Testis (tissue), 3 donors: ENCODE measurements around the gene MTG2. TPM values are rescaled to one million over a fixed set of nuclear protein-coding genes. Genes with fewer than 3 reads are reported as not detected.
A peak's percentile ranks its signal among the peaks of the same experiment; 100 is the strongest.

Source experiments
- DNase-seq: peaks from one replicate; pipeline ENCODE4 v3.0.0-alpha.2; 2019
- H3K27ac ChIP-seq, 2 donors: fragments of 200-600 bp; sonication (generic); one replicate each; pipeline ENCODE4 v1.5.1; 2019
- H3K27me3 ChIP-seq: fragments of 200-600 bp; sonication (generic); one replicate; pipeline ENCODE4 v1.5.1; 2019
- H3K36me3 ChIP-seq: fragments of 200-600 bp; sonication (generic); one replicate; pipeline ENCODE4 v1.5.1; 2017; ENCODE audit warnings: low read depth; ENCODE audit errors: missing control alignments
- H3K4me1 ChIP-seq: fragments of 200-600 bp; sonication (generic); one replicate; pipeline ENCODE4 v1.5.1; 2019
- H3K4me3 ChIP-seq, 2 donors: fragments of 200-600 bp; sonication (generic); one replicate each; pipeline ENCODE4 v1.5.1; 2017 to 2019
- H3K9me3 ChIP-seq: fragments of 200-600 bp; sonication (generic); one replicate; pipeline ENCODE4 v1.5.1; 2017
- CTCF ChIP-seq, 3 experiments: fragments of 450-650 bp in 2 of 3; fragments of 200-600 bp in 1 of 3; sonication (generic) in 1 of 3; IDR thresholded peaks; one replicate each; pipeline ENCODE4 v1.5.1; 2016 to 2019; ENCODE audit warnings: antibody characterized with exemption in 3 of 3, mild to moderate bottlenecking in 2 of 3, moderate library complexity in 1 of 3
- POLR2A ChIP-seq: fragments of 450-650 bp; IDR thresholded peaks from one replicate; pipeline ENCODE4 v1.6.1; 2017; ENCODE audit warnings: antibody characterized with exemption, mild to moderate bottlenecking, moderate library complexity
- WGBS, 2 donors: methylation state at CpG; one replicate each; pipeline ENCODE4 v1.1.5; 2018; 5-methylcytosine and 5-hydroxymethylcytosine counted together
- intact Hi-C: fragments of 100-400 bp; cut with DNase I; formaldehyde crosslinking; loops from one replicate; pipeline ENCODE4 v1.15.1; 2023; ENCODE audit warnings: low total_unique reads
- polyA plus RNA-seq: library from polyadenylated mRNA; stranded (reverse); fragments of 350-450 nt; fragmentation: Illumina TruSeq; extraction: RNeasy Lipid Tissue Mini Kit (QIAGEN cat#74804); gene quantifications from one replicate; pipeline ENCODE4 v1.2.3, GENCODE V29; 2014; ENCODE audit warnings: low read depth, low replicate concordance; ENCODE audit not compliant: insufficient read depth
- total RNA-seq, 2 donors: library from RNA; depleted of rRNA; stranded (reverse); fragments of >200 nt; gene quantifications; one replicate each; pipeline ENCODE4 v1.2.3, GENCODE V29; 2016

The MTG2 gene
- total and polyA plus RNA-seq, 3 donors from 2014 or later: 53.3 to 76.8 (median 61.9) TPM

- Histone ChIP-seq H3K36me3 (no peaks in the 10 kb centered on the region), H3K27ac (no peak overlapping the region), H3K4me1 (peaks cover 7% of the 10 kb centered on the region), H3K4me3 (no peak overlapping the region), H3K27me3 (no peaks in the 10 kb centered on the region), H3K9me3 (no peaks in the 10 kb centered on the region)
- TF ChIP-seq CTCF (IDR thresholded peaks at IDR 0.05) (no peak), POLR2A (no peak)
- intact Hi-C loops: no loop called here
- DNase-seq: no peak
- WGBS, 2 donors: 87 to 92% methylated on average over 29 of the region's 29 CpGs
These were observed 27.2 kb upstream of the MTG2 start for GRCh38 chr20:62155428-62156253.

- intact Hi-C loops: no loop called here
- DNase-seq: no peak
- Histone ChIP-seq H3K4me3 (no peak overlapping the region), H3K9me3 (no peaks in the 10 kb centered on the region), H3K36me3 (no peaks in the 10 kb centered on the region), H3K4me1 (peaks cover 6% of the 10 kb centered on the region), H3K27me3 (no peaks in the 10 kb centered on the region), H3K27ac (no peak overlapping the region)
- WGBS, 2 donors: 80 to 83% methylated on average over 3 of the region's 3 CpGs
- TF ChIP-seq CTCF (IDR thresholded peaks at IDR 0.05): no peak
These were observed 26.6 kb upstream of the MTG2 start for GRCh38 chr20:62156254-62156556.

DNA sequence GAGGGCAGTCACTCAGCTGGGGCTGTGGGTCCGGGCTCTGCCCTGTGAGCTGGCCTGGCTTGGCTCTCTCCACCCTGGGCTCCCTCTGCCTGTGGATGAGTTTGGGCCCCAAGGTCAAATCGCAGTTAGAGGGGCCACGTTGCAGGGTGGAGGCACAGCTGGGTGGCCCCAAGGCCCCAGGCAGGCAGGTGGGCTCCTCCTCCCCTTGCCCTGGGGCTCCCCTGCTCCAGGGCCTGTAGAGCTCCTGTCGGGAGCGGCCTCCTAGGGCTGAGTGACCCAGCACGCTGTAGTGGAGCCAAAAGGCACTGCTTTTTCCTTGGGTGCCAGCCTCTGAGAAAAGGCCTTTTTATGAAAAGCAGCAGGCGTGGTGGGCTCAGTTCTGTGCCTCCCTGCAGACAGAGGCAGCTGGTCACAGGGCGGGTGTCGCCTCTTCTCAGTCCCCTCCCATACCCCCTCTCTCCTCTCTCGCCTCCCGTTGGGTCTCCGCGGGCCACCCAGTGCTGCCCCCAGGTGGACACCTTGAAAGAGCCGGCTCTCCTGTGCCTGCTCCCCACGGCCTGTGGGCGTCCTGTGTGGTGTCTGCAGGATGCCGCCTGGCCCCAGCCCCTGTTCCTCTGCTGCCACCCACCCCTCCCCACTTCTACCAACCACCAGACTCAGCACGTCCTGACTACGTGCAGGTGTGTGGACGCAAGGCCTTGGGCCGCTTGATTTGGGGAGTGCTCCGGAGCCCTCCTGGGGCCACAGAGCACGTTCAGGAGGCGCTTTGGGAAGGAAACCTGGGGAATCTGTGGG, 26.0 kb upstream of the MTG2 start:
- DNase-seq: peak; percentile 68
- no peak overlapping the region for H3K4me3 ChIP-seq
- intact Hi-C loops: no loop called here
- 53 to 81% methylated on average over 9 to 24 of the region's 24 CpGs for WGBS, 2 donors
- peak; percentile 49 to 73 (median 55) for TF ChIP-seq CTCF (IDR thresholded peaks at IDR 0.05)
- no peak for TF ChIP-seq POLR2A
- H3K36me3 ChIP-seq: no peaks in the 10 kb centered on the region
- no peaks in the 10 kb centered on the region for H3K9me3 ChIP-seq
- H3K27me3 ChIP-seq: no peaks in the 10 kb centered on the region
- peaks cover 6% of the 10 kb centered on the region for H3K4me1 ChIP-seq
- no peak overlapping the region for H3K27ac ChIP-seq

DNA sequence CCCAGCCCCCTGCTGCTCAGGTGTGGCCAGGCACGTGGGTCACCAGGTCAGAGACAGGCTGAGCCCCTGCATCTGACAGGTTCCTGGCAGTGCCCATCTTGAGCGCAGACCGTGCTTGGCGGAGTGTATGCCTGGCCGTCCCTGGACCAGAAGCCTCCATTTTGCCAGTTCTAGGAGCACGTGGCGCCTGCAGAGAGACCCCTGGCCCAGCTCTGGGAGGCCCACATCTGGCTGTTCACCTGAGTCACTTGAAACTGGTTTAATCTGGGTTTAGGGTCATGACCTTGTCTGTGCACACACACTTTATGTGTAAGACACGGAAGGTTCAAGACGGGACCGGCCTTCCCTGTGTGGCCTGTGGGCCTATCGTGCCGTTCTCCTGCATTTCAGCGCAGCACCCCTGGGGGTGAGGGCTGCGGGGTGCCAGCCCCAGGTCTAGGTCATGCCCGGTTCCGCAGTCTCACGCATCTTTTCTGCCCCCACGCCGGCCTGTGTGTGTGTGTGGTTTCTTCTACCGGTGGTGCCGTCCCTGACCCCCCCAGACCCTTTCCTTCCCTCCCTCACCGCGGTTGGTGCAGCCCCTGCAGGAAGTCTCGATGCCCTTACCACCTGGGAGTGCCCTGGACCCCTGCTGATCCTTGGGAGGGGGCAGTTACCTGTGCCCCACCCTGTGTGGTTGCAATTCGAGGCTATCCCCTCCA, 25.3 kb upstream of the MTG2 start:
- Histone ChIP-seq H3K9me3 (no peaks in the 10 kb centered on the region), H3K36me3 (no peaks in the 10 kb centered on the region), H3K27me3 (no peaks in the 10 kb centered on the region), H3K27ac (no peak overlapping the region), H3K4me3 (no peak overlapping the region), H3K4me1 (peaks cover 6% of the 10 kb centered on the region)
- intact Hi-C loops: no loop called here
- no peak for DNase-seq
- WGBS, 2 donors: 90 to 91% methylated on average over 16 to 25 of the region's 25 CpGs
- no peak for TF ChIP-seq CTCF (IDR thresholded peaks at IDR 0.05)
- TF ChIP-seq POLR2A: no peak
